ENCODE data around the gene SCD5. TPM values are rescaled to one million over a fixed set of nuclear protein-coding genes. Genes with fewer than 3 reads are reported as not detected.

SCD5 gene
- total RNA-seq, 4 donors from 2014 or later: 17.6 to 28.4 (median 22.9) TPM

- Histone ChIP-seq H3K9me3 (no peaks in the 10 kb centered on the region), H3K4me3 (no peak overlapping the region), H3K27ac (replicated peaks in 1 of 4) (no peak overlapping the region), H3K36me3 (no peaks in the 10 kb centered on the region), H3K27me3 (no peaks in the 10 kb centered on the region), H3K4me1 (peaks cover 4 to 11% (median 10%) of the 10 kb centered on the region in 4 donors)
- TF ChIP-seq CTCF (IDR thresholded peaks at IDR 0.05): no peak
- no peak for TF ChIP-seq EP300 (IDR thresholded peaks at IDR 0.05)
- TF ChIP-seq POLR2AphosphoS5 (IDR thresholded peaks at IDR 0.05): no peak
- no peak for TF ChIP-seq POLR2A (IDR thresholded peaks at IDR 0.05; ENCODE audit: low read depth)
- intact Hi-C loops (cut with DNase I): no loop called here
- no peak for DNase-seq (ENCODE audit: extremely low spot score)
- 79% methylated on average over 31 of the region's 31 CpGs for WGBS
Measured at GRCh38 chr4:82758701-82759685, 39.6 kb downstream of the SCD5 start.

- no peaks in the 10 kb centered on the region for H3K36me3 ChIP-seq
- no peak overlapping the region for H3K27ac ChIP-seq (replicated peaks in 1 of 4)
- no peaks in the 10 kb centered on the region for H3K9me3 ChIP-seq
- TF ChIP-seq EP300 (IDR thresholded peaks at IDR 0.05): no peak
- TF ChIP-seq CTCF (IDR thresholded peaks at IDR 0.05): no peak
- TF ChIP-seq POLR2A (IDR thresholded peaks at IDR 0.05; ENCODE audit: low read depth): no peak
- no peak for TF ChIP-seq POLR2AphosphoS5 (IDR thresholded peaks at IDR 0.05)
- intact Hi-C loops (cut with DNase I): no loop called here
- DNase-seq (ENCODE audit: extremely low spot score): no peak
- peaks cover 15 to 28% (median 24%) of the 10 kb centered on the region in 4 donors for H3K4me1 ChIP-seq
- no peaks in the 10 kb centered on the region for H3K27me3 ChIP-seq
- 90% methylated on average over 4 of the region's 4 CpGs for WGBS
- no peak overlapping the region for H3K4me3 ChIP-seq
Measured at GRCh38 chr4:82756061-82756460, 42.5 kb downstream of the SCD5 start.

- no peak for TF ChIP-seq POLR2AphosphoS5 (IDR thresholded peaks at IDR 0.05)
- no peak for TF ChIP-seq EP300 (IDR thresholded peaks at IDR 0.05)
- 88% methylated on average over 2 of the region's 2 CpGs for WGBS
- intact Hi-C loops (cut with DNase I): no loop called here
- H3K9me3 ChIP-seq: no peaks in the 10 kb centered on the region
- H3K27ac ChIP-seq (replicated peaks in 1 of 4): no peak overlapping the region
- no peaks in the 10 kb centered on the region for H3K27me3 ChIP-seq
- no peak overlapping the region for H3K4me3 ChIP-seq
- H3K36me3 ChIP-seq: no peaks in the 10 kb centered on the region
- peaks cover 15 to 28% (median 24%) of the 10 kb centered on the region in 4 donors for H3K4me1 ChIP-seq
- no peak for DNase-seq (ENCODE audit: extremely low spot score)
Measured at GRCh38 chr4:82755650-82756049, 42.9 kb downstream of the SCD5 start.

GRCh38 chr4:82754513-82755165 is 44.0 kb downstream of the SCD5 start:
- intact Hi-C loops (cut with DNase I): no loop called here
- Histone ChIP-seq H3K27me3 (no peaks in the 10 kb centered on the region), H3K36me3 (no peaks in the 10 kb centered on the region), H3K9me3 (no peaks in the 10 kb centered on the region), H3K4me1 (peaks cover 15 to 28% (median 24%) of the 10 kb centered on the region in 4 donors), H3K4me3 (no peak overlapping the region), H3K27ac (replicated peaks in 1 of 4) (peak overlapping the region; percentile 52 to 64 (median 55))
- DNase-seq (ENCODE audit: extremely low spot score): no peak
- TF ChIP-seq CTCF (IDR thresholded peaks at IDR 0.05): no peak
- TF ChIP-seq EP300 (IDR thresholded peaks at IDR 0.05): no peak
- no peak for TF ChIP-seq POLR2A (IDR thresholded peaks at IDR 0.05; ENCODE audit: low read depth)
- no peak for TF ChIP-seq POLR2AphosphoS5 (IDR thresholded peaks at IDR 0.05)
- WGBS: 51% methylated on average over 6 of the region's 6 CpGs

All from esophagus muscularis mucosa (tissue), 4 donors.